GM12878 (cell line): ENCODE measurements around the gene GNAL.

ENCODE experiments used
- FOXK2 ChIP-seq: fragments of 450-650 bp; IDR thresholded peaks from 2 replicates; pipeline ENCODE4 v1.6.1; 2017; ENCODE audit warnings: mild to moderate bottlenecking, moderate library complexity
- POLR2A ChIP-seq: IDR thresholded peaks from 2 replicates; pipeline ENCODE4 v1.6.1; 2011; ENCODE audit warnings: low read depth, mild to moderate bottlenecking, low read length

- TF ChIP-seq POLR2A (no peak), FOXK2 (no peak)
These were observed 23.9 kb upstream of the GNAL start for GRCh38 chr18:11665146-11665545.
